GM18517 (cell line): ENCODE measurements around the gene ZFYVE9.
"Not testable (repeated sequence)": the region's sequence is repeated elsewhere in the genome, so short reads cannot be mapped to it uniquely, and the experiment has no call there.

ENCODE experiments used
- ATAC-seq: cut with Tn5 transposase; IDR thresholded peaks from one replicate; pipeline ENCODE4 v1.9.1; 2021; ENCODE audit warnings: mild to moderate bottlenecking, moderate library complexity; ENCODE audit not compliant: unreplicated experiment

ZFYVE9 gene, protein sequence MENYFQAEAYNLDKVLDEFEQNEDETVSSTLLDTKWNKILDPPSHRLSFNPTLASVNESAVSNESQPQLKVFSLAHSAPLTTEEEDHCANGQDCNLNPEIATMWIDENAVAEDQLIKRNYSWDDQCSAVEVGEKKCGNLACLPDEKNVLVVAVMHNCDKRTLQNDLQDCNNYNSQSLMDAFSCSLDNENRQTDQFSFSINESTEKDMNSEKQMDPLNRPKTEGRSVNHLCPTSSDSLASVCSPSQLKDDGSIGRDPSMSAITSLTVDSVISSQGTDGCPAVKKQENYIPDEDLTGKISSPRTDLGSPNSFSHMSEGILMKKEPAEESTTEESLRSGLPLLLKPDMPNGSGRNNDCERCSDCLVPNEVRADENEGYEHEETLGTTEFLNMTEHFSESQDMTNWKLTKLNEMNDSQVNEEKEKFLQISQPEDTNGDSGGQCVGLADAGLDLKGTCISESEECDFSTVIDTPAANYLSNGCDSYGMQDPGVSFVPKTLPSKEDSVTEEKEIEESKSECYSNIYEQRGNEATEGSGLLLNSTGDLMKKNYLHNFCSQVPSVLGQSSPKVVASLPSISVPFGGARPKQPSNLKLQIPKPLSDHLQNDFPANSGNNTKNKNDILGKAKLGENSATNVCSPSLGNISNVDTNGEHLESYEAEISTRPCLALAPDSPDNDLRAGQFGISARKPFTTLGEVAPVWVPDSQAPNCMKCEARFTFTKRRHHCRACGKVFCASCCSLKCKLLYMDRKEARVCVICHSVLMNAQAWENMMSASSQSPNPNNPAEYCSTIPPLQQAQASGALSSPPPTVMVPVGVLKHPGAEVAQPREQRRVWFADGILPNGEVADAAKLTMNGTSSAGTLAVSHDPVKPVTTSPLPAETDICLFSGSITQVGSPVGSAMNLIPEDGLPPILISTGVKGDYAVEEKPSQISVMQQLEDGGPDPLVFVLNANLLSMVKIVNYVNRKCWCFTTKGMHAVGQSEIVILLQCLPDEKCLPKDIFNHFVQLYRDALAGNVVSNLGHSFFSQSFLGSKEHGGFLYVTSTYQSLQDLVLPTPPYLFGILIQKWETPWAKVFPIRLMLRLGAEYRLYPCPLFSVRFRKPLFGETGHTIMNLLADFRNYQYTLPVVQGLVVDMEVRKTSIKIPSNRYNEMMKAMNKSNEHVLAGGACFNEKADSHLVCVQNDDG (N-terminal part only)

GRCh38 chr1:52141513-52142219, at the start of gene ZFYVE9:
Gene ZFYVE9 (plus strand): TSS chr1:52142089. CDS start chr1:52233207, 91,118 bp downstream.
- ATAC-seq: peak; percentile 50

DNA sequence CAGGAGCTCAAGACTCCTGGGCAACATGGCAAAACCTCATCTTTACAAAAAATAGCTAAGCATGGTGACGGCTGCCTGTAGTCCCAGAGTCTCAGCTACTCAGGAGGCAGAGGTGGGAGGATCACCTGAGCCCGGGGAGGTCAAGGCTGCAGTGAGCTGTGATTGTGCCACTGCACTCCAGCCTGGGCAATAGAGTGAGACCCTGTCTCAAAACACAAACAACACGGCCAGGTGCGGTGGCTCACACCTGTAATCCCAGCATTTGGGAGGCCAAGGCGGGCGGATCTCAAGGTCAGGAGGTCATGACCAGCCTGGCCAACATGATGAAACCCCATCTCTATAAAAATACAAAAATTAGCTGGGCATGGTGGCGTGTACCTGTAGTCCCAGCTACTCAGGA, 47.6 kb upstream of the ZFYVE9 start:
- ATAC-seq: not testable (repeated sequence)

DNA sequence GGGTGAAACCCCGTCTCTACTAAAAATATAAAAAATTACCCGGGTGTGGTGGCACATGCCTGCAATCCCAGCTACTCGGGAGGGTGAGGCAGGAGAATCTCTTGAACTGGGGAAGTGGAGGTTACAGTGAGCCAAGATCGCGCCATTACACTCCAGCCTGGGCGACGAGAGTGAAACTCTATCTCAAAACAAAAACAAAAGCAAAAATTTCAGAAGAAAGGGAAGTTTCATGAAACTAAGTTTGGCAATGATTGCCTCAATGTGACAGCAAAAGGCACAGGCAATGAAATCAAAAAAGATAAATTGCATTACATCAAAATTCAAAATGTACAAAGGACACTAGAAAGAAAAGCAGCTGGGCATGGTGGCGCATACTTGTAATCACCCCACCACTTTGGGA, 45.7 kb upstream of the ZFYVE9 start:
- ATAC-seq: no peak

DNA sequence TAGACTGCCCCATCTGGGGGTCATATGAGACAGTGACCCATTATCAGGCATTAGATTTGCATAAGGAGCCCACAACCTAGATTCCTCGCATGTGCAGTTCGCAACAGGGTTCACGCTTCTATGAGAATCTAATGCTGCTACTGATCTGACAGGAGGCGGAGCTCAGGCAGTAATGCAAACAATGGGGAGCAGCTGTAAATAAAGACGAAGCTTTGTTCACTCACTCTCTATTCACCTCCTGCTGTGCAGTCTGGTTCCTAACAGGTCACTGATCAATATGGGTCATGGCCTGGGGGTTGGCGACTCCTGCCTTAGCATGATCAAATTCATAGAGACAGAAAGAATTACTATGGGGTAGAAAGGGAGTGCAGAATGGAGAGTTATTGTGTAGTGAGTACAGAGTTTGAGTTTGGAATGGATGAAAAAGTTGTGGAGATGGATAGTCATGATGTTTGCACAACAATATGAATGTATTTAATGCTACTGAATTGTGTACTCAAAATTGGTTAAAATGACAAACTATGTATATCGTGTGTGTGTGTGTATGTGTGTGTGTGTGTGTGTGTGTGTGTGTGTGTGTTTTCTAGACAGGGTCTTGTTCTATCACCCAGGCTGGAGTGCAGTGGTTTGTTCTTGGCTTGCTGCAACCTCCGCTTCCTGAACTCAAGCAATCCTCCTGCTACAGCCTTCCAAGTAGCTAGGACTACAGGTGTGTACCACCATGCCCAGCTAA, 43.6 kb upstream of the ZFYVE9 start:
- no peak for ATAC-seq

DNA sequence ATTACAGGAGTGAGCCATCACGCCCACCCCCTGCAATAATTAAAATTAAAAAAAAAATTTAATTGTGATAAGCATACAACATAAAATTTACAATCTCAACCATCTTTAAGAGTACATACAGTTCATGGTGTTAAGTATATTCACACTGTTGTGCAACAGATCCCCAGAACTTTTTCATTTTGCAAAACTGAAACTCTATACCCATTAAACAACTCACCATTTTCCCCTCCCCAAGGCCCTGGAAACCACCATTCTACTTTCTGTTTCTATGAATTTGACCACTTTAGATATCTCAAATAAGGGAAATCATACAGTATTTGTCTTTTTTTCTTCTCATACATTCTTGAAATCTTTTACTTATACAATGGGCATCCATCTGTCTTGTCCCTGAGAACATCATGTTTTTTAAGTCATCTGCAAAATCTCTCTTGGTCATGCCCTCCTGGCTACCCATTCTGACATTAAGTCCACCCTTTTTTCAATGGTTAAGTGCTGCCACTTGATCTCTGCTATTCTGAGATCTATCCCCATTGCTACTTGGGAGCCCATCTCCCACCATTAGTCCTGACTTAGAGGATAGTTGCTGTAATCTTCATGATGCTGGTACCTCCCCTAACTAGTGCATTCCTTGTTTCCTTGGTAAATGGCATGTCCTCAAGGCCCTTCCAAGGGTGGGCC, 39.4 kb upstream of the ZFYVE9 start:
- ATAC-seq: peak; percentile 76

DNA sequence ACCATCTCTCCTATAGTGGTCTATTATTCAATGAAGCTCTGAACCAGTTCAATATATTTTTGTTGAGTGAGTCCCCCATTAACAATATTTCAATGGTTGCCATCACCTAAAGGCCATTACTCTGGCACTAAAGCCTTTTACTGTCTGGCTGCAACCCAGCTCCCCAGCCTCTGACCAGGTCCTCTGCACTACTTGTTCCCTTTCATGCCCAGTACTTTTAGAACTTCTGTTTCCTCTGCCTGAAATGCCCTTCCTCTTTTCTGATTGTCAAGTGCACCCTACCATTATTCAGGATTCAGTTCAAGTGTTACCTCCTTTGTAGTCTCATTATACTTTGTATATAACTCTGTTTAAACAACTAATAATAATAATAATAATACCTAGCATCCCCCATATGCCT, 30.4 kb upstream of the ZFYVE9 start:
- ATAC-seq: no peak

DNA sequence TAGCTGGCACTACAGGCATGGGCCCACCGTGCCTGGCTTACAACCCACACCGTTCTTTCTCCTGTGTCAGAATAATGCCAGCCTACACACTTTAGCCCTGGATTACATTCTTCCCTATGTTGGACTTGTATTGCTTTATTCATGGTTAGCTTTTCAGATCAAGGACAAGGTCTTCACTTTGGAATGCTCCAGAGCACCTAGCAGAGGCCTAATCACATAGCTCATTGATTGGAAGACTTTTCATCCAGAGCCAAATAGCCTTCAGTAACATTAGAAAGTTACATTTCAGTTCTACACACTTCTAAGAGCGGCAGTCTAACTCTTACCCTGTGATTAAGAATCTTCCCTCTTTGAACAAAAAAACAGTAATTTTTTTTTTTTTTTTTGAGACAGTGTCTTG, 29.4 kb upstream of the ZFYVE9 start:
- ATAC-seq: no peak

DNA sequence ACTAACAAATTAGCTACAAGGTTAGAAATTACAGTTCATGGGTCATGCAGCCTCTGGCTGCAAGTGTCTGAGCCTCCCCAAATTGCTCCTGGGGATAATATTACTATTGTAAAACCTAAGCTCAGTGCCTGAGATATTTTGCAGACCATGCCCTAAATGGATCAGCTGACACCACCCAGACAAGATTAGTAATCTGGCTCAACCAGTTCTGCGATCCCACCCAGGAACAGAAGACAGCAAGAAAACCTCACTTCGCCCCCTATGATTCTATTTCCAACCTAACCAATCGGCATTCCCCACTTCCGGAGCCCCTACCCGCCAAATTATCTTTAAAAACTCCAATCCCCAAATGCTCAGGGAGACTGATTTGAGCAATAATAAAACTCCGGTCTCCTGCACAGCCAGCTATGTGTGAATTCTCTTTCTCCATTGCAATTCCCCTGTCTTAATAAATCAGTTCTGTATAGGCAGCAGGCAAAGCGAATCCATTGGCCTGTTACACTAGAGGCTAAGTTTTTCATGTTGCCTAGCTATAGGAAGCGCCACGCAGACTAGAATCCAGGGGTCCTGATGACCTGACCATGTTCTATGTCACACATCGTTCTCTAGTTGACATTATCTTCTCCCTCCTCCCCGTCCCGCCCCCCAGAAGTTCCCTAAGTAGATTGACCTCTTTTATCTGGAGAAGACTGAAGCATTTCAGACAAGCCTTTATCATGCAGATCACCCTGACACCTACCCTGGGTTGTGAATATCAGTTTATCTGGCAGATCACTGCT, 22.4 kb upstream of the ZFYVE9 start:
- ATAC-seq: no peak

GRCh38 chr1:52122384-52122783, 19.5 kb upstream of the ZFYVE9 start:
- ATAC-seq: no peak

DNA sequence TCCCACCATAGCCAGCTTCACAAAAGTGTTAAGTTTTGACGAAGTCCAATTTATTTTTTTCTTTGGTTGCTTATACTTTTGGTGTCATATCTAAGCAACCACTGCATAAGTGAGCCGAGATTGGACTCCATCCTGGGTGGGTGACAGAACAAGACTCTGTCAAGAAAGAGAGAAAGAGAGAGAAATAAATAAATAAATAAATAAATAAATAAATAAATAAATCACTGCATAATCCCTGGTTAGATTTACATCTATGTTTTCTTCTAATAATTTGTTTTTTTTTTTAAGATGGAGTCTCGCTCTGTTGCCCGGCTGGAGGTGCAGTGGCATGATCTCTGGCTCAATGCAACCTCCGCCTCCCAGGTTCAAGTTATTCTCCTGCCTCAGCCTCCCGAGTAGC, 18.3 kb upstream of the ZFYVE9 start:
- no peak for ATAC-seq

DNA sequence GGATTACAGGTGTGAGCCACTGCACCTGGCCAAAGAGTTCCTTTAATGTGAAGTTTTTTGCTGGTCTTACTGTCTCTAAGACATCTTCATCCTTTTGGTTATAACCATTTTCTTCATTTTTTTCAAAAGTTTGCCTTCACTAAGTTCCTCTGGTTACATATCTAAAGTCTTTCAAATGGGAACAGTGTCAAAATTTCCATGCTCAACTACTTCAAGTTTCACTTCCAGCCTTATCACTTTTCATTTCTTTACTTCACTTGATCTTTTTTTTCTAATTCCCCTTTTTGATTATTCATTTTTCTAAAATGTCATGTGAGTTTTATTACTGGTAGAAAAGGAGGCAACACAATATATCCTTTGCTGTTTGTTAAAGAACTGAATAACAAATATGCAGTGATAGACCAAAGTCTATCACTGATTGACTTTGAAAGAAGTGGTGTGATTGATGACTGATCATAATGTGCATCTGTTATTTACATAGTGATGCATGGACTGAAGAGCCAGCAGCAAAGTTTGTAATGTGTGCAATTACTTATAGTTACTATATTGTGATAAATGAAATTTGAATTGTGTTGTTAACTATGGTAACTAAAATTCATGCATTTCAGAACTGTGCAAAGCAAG, 16.0 kb upstream of the ZFYVE9 start:
- ATAC-seq: no peak

DNA sequence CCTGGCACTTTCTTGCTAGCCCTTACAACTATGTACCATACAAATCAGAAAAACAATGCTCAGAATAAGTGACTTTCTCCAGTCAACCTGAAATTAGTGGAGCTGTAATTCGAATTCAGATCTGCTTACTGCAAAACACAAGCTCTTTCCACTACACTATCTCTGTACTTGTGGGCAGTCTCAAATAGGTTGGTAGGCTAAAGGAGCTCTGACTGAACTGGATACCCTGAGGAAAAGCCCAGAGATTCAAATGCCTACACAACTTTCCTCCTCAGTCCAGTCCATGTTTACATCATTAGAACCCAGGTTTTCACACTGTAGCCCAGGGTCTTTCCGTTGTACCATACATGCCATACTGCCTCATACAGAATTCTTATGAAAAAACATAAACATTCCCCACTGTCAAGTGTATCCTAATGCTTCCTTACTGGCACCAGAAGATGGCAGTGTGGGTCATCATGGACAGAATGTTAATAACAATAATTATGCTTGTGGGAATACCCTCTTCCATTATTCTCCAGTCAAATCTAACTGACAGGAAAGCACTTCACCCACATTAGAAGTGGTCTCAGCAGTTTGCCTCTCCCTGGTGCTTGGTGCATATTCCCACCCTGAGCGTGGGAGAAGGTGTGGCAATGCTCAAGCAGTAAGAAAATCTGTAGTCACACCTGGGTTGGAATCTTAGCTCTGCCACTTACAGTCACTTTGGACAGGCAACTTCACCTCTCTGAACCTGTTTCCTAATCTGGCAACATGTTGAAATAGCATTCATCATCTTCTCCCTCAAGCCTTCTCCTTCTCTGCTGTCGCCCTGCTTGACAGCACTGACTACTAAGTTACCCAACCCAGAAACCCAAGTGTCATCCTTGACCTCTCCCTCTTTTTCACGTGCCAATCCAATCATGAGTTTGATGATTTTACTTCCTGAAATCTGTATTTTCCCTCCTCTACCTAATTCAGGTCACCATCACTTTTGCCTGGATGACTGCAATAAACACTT, 14.4 kb upstream of the ZFYVE9 start:
- no peak for ATAC-seq

DNA sequence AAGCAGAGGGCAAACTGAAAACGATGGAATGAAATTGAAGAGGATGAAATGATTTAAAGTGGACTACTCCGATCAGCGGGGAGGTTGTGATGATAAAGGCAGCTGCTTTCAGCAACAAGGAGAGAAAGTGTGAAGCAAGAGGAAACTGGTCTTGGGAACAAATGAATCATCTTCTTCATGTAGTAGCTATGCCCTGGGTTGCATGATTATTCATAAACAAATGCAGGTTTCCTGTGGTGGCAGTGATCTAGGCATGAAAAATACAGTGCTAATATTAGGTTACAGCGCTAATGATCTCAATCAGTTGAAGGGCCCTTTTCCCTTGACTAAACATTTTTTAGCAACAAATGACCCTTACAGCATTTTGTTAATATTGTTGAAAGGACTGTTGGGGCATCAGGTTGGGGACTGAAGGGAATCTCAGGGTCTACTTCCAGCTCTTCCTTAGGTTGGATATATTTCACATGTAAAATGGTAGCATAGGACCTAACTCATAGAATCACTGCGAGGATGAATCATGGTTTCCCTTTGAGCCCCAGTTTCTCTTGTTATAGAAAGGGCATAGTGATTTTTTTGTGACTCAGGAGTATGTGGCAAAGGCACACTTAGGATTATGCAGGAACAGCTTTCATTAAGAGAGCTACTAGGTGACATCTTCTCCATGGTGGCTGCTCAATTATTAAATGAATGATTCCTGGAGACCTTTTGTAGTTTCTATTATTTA, 1.9 kb upstream of the ZFYVE9 start:
- peak; percentile 62 for ATAC-seq

DNA sequence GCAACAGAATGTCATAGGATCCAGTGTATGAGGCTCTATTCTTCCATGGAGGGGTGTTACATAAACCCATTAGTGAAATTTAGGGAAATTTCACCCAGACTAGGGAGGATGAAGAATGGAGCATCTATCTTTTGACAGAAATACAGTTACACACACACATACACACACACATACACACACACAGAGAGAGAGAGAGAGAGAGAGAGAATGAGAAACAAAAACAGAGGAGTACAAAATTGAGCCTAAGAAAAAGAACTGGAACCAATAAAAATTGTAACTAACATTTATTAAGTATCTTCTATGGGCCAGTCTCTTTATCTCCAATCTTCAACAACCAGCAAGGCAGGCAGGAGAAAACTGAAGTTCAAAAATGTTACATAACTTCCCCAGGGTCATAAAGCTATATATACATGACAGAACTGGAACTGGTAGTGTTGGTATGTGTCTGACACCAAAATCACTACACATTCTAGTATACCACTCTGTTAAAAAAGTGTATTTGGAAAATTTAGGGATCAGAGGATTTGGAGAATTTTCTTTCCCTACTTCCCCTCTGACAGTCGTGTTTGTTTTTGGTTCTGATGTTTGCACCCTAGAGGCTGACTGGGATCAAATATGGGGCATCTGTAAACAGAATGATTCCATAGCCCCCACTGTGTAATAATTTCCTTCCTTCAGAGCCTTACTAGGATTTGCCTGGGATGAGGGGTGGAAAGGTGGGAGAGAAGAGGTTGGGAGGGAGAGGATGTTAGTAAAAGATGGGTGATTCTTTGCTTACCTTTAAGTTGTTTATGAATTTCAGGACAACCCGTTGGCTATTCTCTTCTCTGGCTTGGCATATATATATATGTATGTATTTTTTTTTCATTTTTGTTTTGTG, 1.0 kb upstream of the ZFYVE9 start:
- no peak for ATAC-seq
